Measurements from ENCODE around the gene B4GALNT3. TPM values are rescaled to one million over a fixed set of nuclear protein-coding genes. Genes with fewer than 3 reads are reported as not detected.

B4GALNT3 gene
- total RNA-seq, 4 donors from 2014 or later = 7.9 to 14.1 (median 9.8) TPM

GRCh38 chr12:611721-612120, 152.0 kb downstream of the B4GALNT3 start:
- TF ChIP-seq POLR2A (IDR thresholded peaks at IDR 0.05) = no peak
- TF ChIP-seq EP300 (IDR thresholded peaks at IDR 0.05) = no peak
- TF ChIP-seq, protein P1, sequence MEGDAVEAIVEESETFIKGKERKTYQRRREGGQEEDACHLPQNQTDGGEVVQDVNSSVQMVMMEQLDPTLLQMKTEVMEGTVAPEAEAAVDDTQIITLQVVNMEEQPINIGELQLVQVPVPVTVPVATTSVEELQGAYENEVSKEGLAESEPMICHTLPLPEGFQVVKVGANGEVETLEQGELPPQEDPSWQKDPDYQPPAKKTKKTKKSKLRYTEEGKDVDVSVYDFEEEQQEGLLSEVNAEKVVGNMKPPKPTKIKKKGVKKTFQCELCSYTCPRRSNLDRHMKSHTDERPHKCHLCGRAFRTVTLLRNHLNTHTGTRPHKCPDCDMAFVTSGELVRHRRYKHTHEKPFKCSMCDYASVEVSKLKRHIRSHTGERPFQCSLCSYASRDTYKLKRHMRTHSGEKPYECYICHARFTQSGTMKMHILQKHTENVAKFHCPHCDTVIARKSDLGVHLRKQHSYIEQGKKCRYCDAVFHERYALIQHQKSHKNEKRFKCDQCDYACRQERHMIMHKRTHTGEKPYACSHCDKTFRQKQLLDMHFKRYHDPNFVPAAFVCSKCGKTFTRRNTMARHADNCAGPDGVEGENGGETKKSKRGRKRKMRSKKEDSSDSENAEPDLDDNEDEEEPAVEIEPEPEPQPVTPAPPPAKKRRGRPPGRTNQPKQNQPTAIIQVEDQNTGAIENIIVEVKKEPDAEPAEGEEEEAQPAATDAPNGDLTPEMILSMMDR (IDR thresholded peaks at IDR 0.05) = no peak
- no peaks in the 10 kb centered on the region for H3K27me3 ChIP-seq
- no peak overlapping the region for H3K4me3 ChIP-seq
- no peaks in the 10 kb centered on the region for H3K36me3 ChIP-seq
- DNase-seq (ENCODE audit: low spot score in 2 of 2) = no peak
- peak overlapping the region in 2 of 4 donors; percentile 66 to 76 for H3K27ac ChIP-seq
- H3K9me3 ChIP-seq = no peaks in the 10 kb centered on the region
- H3K4me1 ChIP-seq = peaks cover 0 to 20% (median 3%) of the 10 kb centered on the region in 4 donors
- 85 to 89% methylated on average over 3 of the region's 3 CpGs for WGBS, 2 donors

DNA sequence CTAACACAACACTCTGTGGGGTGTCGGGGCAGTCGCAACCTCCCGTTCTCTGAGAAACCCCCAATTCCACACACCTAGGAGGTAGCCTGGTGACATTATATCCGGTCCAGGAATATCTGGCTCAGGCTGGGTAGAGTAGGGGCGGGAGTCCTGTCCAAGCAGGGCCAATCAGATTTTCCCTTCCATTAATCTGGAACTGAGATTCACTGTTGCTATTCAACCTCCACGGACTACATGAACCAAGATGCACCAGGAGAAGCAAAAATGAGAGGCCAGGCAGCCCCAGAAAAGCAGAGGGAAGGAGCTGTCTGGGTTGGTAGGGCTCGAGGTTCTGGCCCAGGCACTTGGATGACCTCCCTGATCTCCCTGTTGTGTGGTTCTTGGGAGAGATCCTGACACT, 152.6 kb downstream of the B4GALNT3 start:
- no peak for TF ChIP-seq EP300 (IDR thresholded peaks at IDR 0.05)
- no peaks in the 10 kb centered on the region for H3K27me3 ChIP-seq
- no peak overlapping the region for H3K4me3 ChIP-seq
- H3K27ac ChIP-seq = no peak overlapping the region
- no peak for DNase-seq (ENCODE audit: low spot score in 2 of 2)
- WGBS, 2 donors = 79 to 89% methylated on average over 6 to 7 of the region's 7 CpGs
- peaks cover 0 to 24% (median 3%) of the 10 kb centered on the region in 4 donors for H3K4me1 ChIP-seq
- no peaks in the 10 kb centered on the region for H3K36me3 ChIP-seq
- H3K9me3 ChIP-seq = no peaks in the 10 kb centered on the region

- TF ChIP-seq POLR2A (IDR thresholded peaks at IDR 0.05) = no peak
- H3K9me3 ChIP-seq = no peaks in the 10 kb centered on the region
- H3K4me1 ChIP-seq = peaks cover 0 to 21% (median 3%) of the 10 kb centered on the region in 4 donors
- no peak overlapping the region for H3K4me3 ChIP-seq
- 90 to 92% methylated on average over 4 of the region's 4 CpGs for WGBS, 2 donors
- no peaks in the 10 kb centered on the region for H3K27me3 ChIP-seq
- H3K36me3 ChIP-seq = no peaks in the 10 kb centered on the region
- DNase-seq (ENCODE audit: low spot score in 2 of 2) = no peak
- no peak overlapping the region for H3K27ac ChIP-seq
These were observed 153.1 kb downstream of the B4GALNT3 start for GRCh38 chr12:612886-613285.

Small RNA genes lying within 50 kb of the gene (small RNA-seq; reads per million reads assigned to genes)
- not detected for gene RNU7-103P

Other genes with a start within 250 kb of the B4GALNT3 start
- gene SLC6A12, start 245.8 kb upstream of the B4GALNT3 start, total RNA-seq = under 1 TPM in 3 of 4 donors, not detected in 1; 0.21 to 0.60 (median 0.39) TPM
- gene SLC6A13, start 197.1 kb upstream of the B4GALNT3 start, total RNA-seq = 1 to 10 TPM in 1 of 4 donors, under 1 TPM in 1, not detected in 2; 0.21 to 1.5 TPM
- 100 to 1,000 TPM in 1 of 4 donors, 10 to 100 TPM in 3; 31.5 to 154 (median 68.4) TPM for gene KDM5A, start 70.6 kb upstream of the B4GALNT3 start, total RNA-seq
- gene CCDC77, start 58.3 kb upstream of the B4GALNT3 start, total RNA-seq = 10 to 100 TPM in 1 of 4 donors, 1 to 10 TPM in 3; 5.1 to 23.4 (median 7.6) TPM
- 10 to 100 TPM in 2 of 4 donors, 1 to 10 TPM in 2; 8.4 to 17.7 (median 12.6) TPM for gene NINJ2, start 203.5 kb downstream of the B4GALNT3 start, total RNA-seq

Measured in tibial nerve (tissue), 4 donors.